GM19452 (cell line): ENCODE data around the gene AZU1.

ENCODE experiments used
- ATAC-seq: cut with Tn5 transposase; IDR thresholded peaks from one replicate; pipeline ENCODE4 v1.9.1; 2021; ENCODE audit not compliant: unreplicated experiment

The AZU1 gene

GRCh38 chr19:827710-828321, at the start of gene AZU1:
Gene AZU1 (plus strand): TSS chr19:827837. CDS start chr19:827847, 10 bp downstream.
- ATAC-seq = no peak

- ATAC-seq = no peak
These were observed 48.6 kb upstream of the AZU1 start for GRCh38 chr19:778910-779653.

GRCh38 chr19:780935-781334, 46.7 kb upstream of the AZU1 start:
- ATAC-seq = no peak

GRCh38 chr19:781800-782184, 45.8 kb upstream of the AZU1 start:
- ATAC-seq = no peak

- ATAC-seq = no peak
These were observed 45.3 kb upstream of the AZU1 start for GRCh38 chr19:782185-782877.

GRCh38 chr19:782878-783668, 44.6 kb upstream of the AZU1 start:
- no peak for ATAC-seq

GRCh38 chr19:784541-784940, 43.1 kb upstream of the AZU1 start:
- no peak for ATAC-seq

- no peak for ATAC-seq
These were observed 40.1 kb upstream of the AZU1 start for GRCh38 chr19:787536-787935.

GRCh38 chr19:788686-788982, 39.0 kb upstream of the AZU1 start:
- no peak for ATAC-seq

- no peak for ATAC-seq
These were observed 38.5 kb upstream of the AZU1 start for GRCh38 chr19:788983-789700.

GRCh38 chr19:789701-790060, 38.0 kb upstream of the AZU1 start:
- ATAC-seq = no peak

- no peak for ATAC-seq
These were observed 36.5 kb upstream of the AZU1 start for GRCh38 chr19:791007-791566.

- ATAC-seq = no peak
These were observed 35.9 kb upstream of the AZU1 start for GRCh38 chr19:791567-792305.

GRCh38 chr19:792306-792885, 35.2 kb upstream of the AZU1 start:
- no peak for ATAC-seq

- no peak for ATAC-seq
These were observed 33.8 kb upstream of the AZU1 start for GRCh38 chr19:793806-794205.

- ATAC-seq = no peak
These were observed 32.5 kb upstream of the AZU1 start for GRCh38 chr19:795073-795611.

GRCh38 chr19:795691-796581, 31.7 kb upstream of the AZU1 start:
- no peak for ATAC-seq
